AG09319 (cell line): ENCODE results near the gene MXD1.

Experiments used
- DNase-seq: peaks from one replicate; pipeline ENCODE4 v3.0.0-alpha.2; 2010; ENCODE audit warnings: low read depth; ENCODE audit errors: extremely low read depth
- TF ChIP-seq, protein P1 (sequence below): IDR thresholded peaks from 2 replicates; pipeline ENCODE4 v1.5.1; 2011; ENCODE audit warnings: low read depth, mild to moderate bottlenecking, inconsistent platforms, low read length, moderate library complexity

MXD1 gene

DNA sequence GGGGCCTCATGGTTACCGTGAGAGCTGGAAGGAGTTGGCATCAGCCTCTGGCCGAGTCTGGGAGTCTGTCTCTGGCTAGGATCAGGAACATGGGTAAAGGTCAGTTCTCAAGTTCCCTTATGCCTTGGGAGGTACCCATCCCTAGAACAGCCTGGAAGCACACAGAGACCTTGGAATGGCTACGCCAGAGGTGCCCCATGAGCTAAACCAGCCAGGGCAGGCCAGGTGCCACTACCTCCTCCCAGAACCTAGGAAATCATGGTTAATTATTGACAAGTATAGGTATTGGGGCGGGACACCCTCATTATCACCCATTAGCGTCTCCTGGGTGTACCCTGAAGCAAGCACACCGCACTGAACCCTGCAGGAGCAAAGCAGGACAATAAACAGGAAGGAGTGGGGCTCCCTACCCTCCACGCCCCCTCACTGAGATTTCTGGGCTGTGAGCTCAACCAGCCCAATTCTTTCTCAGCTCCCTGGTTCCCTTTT lies 49.5 kb downstream of the MXD1 start:
- TF ChIP-seq, protein P1, sequence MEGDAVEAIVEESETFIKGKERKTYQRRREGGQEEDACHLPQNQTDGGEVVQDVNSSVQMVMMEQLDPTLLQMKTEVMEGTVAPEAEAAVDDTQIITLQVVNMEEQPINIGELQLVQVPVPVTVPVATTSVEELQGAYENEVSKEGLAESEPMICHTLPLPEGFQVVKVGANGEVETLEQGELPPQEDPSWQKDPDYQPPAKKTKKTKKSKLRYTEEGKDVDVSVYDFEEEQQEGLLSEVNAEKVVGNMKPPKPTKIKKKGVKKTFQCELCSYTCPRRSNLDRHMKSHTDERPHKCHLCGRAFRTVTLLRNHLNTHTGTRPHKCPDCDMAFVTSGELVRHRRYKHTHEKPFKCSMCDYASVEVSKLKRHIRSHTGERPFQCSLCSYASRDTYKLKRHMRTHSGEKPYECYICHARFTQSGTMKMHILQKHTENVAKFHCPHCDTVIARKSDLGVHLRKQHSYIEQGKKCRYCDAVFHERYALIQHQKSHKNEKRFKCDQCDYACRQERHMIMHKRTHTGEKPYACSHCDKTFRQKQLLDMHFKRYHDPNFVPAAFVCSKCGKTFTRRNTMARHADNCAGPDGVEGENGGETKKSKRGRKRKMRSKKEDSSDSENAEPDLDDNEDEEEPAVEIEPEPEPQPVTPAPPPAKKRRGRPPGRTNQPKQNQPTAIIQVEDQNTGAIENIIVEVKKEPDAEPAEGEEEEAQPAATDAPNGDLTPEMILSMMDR: no peak
- no peak for DNase-seq

DNA sequence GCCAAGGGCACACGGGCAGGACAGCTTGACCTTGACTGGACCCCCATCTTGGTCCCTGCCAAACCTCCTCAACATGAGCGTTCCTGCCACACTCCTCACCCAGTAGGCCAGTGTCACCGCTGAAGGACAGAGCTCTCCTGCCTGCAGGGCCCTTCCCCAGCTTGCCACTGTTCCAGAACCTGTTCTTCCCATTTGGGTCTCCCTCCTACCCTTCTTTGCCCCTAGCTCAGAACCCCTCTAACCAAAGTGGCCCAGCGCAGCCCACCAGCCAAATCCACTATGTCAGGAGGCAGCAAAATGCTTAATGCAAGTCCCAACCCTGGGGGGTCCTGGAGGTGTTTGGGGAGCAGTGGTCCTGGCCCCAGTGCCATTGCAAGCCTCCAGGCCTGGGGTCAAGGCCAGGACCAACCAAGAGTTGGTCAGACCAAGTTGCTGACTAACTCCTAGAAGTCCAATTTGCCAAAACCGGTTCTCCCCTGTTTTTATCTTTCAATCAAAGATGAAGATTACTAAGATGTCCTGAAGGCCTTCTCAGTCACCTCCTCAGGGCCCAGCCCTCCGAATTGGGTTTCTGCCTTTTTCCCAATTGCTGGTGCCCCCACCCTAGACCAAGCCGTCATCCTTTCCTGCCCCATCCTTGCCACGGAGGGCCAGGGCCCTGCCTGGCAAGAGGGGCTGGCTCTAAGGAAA lies 51.0 kb downstream of the MXD1 start:
- TF ChIP-seq, protein P1: no peak
- no peak for DNase-seq

DNA sequence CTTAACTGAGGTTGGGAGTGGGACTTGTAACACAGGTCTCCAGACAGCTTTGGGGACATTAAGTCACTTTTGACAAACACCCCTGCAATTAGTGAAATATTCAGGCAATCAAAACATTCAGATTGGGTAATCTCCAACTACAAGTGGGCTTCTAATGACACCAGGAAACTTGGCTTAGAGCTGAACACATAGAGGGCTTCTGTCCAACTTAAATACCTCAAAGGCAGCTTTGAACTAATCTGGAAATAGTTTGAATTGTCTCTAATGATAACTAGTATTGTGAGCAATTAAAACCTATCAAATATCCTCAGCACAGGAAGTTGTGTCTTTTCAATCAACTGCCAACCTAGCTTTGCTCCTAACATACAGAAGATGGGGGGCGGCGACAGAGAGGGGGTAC lies 51.6 kb downstream of the MXD1 start:
- DNase-seq: no peak
- TF ChIP-seq, protein P1: no peak

DNA sequence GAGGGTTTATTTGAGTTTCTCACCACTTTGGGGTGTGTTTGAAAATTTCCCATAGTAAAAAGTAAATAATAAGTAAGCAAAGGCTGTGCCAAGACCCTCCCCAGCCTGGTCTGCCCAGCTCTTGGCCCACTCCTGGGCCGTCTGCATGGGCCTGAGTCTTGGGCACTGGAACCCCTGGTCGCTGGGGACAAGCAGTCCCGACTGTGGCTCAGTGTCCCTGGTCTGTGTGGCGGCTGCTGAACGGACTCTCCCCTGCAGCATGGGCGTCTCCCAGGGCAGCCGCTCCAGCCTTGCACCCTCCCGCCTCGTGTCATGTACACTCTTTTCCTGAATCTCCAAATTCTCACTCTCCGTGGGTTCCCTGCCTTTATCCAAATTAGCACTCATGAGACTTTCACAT lies 53.7 kb downstream of the MXD1 start:
- TF ChIP-seq, protein P1: no peak
- DNase-seq: no peak

DNA sequence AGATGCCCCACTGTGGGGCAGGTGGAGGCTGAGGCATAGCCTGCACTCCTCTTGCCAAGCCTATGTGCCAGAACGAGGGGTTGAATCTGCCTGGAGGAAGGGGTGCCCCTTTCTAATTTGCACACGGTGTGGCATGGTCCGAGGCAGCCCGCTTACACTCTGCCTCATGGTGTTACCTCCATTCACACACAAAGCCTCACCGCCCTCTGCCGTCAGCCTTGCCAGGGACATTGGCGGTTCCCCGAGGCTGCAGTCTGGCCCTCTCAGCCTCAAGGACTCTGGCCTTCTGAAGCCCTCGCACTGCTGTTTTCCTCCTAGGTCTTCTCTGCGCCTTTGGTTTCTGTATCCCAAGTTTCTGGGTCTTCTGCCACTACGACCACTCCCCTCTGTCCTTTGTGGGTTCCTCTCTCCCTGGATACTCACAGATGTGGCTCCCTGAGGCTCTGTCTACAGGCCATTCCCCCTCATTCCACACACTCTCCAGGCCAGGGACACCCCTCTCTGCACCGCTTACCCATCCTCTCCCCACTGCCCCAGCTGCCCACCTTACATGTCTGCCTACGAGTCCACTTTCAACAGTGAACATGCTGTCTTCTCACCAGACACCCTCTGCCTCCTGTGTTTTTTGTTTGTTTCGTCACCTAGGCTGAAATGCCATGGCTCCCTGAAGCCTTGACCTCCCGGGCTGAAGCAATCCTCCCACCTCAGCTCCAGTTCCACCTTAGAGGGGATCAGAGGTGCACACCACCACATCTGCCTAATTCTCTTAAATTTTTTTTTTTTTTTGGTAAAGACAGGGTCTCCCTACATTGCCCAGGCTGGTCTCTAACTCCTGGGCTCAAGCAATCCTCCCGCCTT lies 54.4 kb downstream of the MXD1 start:
- TF ChIP-seq, protein P1: no peak
- no peak for DNase-seq

DNA sequence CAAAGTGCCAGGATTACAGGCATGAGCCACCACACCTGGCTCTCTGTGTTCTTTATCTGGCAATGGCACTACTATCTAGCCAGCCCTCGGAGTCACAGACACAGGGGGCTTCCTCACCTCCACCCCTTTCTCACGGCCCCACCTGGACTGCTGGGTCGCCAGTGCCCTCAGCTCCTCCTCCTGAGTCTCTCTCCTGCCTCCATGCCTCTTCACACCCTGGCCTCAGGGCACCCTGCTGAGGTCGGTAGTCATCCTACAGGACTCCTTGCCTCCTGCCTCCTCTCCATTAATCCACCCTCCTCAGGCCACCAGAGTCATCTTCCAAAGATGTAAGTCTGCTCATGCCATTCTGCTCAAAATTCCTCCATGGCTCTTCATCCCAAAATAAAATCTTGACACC lies 55.1 kb downstream of the MXD1 start:
- TF ChIP-seq, protein P1: no peak
- no peak for DNase-seq

DNA sequence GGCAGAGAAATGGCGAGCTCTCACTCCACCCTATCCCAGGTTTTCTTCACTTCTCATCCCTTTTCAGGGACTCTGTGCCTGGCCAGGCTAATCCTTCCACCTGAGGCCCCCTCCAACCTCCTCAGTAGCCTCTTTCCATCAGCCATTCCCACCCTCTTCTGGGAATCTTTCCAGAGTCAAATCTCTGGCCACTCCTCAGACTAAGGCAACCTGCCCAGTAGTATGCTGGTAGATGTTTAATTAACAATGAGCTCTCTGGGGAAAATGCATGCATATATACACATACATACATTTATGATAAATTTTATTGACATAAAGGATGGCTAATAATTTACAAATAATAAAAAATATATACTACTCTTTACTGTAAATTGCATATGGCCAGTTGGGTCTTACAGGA lies 57.9 kb downstream of the MXD1 start:
- no peak for DNase-seq
- TF ChIP-seq, protein P1: no peak
